Hepatic stellate cell (primary cell): ENCODE data around the gene DUOXA2.
A peak's percentile ranks its signal among the peaks of the same experiment; 100 is the strongest.

Source experiments
- DNase-seq: peaks from one replicate; pipeline ENCODE4 v3.0.0; 2011; ENCODE audit warnings: low spot score

The DUOXA2 gene

DNA sequence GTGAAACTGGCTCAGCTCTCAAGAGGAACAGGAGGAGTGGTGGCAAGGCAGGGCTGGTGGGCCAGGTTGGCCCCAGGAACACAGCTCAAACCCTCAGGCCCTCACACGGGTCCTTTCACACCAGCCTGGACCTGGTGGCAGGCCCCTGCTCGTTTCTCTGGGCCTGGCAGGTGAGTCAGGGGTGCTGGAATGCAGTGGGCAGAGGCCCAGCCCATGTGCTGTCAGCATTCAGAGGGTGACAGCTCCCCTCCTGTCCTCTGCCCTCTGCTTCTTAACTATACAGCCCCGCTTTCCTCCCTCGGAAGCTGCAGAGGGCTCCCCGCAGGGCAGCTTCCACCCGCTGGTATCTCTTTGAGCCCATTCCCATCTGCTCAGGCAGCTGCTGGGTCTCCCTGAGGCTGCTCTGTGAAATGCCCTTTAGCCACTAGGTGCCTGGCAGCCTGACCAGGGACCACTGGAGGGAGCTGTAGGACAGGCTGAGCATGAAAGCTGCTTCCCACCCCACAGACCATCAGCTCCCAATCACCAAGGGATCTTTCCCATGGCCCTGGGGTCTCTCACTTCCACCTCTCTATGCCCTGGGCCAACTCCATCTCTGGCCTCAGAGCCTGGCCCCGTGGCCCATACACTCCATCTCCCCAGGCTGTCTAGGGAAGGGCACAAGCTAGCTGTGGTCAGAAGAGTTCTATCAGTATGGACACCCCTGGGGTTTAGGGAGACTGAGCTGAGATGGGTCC lies 48.8 kb downstream of the DUOXA2 start:
- peak; percentile 97 for DNase-seq

DNA sequence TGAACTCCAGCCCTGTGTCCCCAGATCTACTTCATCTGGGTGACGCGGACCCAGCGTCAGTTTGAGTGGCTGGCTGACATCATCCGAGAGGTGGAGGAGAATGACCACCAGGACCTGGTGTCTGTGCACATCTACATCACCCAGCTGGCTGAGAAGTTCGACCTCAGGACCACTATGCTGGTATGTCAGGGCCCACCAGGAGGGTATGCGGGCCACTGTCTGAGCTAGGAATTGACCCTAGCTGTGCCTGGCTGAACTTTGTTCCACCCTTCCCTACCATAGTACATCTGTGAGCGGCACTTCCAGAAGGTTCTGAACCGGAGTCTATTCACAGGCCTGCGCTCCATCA lies 49.4 kb downstream of the DUOXA2 start:
- DNase-seq, result no peak

DNA sequence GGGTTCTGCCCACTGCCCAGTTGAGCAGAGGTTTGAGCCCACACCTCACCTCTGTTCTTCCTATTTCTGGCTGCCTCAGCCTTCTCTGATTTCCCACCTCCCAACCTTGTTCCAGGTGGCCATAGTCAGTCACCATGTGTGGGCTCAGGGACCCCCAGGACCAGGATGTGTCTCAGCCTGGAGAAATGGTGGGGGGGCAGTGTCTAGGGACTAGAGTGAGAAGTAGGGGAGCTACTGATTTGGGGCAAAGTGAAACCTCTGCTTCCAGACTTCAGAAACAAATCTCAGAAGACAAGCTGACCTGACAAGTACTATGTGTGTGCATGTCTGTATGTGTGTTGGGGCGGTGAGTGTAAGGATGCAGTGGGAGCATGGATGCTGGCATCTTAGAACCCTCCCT lies 50.8 kb downstream of the DUOXA2 start:
- no peak for DNase-seq

DNA sequence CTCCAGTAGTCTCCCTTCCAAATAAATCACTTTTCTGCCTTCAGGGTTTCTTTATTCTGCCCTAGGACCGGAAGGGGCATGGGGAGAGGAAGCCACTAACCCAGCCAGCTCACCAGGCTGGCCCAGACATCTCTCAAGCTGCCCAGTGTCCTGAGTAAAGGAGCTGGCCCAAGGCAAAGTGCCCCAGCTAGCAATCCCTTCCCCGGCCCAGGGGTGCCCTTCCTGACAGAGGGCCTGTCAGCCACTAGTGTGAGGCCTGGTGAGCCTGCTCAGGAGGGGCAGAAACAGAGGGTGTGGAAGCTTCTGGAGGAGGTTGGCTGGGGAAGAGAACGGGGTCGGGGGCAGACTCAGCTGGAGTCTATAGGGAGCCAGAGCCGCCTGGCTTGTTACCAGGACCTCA lies 51.4 kb downstream of the DUOXA2 start:
- no peak for DNase-seq

DNA sequence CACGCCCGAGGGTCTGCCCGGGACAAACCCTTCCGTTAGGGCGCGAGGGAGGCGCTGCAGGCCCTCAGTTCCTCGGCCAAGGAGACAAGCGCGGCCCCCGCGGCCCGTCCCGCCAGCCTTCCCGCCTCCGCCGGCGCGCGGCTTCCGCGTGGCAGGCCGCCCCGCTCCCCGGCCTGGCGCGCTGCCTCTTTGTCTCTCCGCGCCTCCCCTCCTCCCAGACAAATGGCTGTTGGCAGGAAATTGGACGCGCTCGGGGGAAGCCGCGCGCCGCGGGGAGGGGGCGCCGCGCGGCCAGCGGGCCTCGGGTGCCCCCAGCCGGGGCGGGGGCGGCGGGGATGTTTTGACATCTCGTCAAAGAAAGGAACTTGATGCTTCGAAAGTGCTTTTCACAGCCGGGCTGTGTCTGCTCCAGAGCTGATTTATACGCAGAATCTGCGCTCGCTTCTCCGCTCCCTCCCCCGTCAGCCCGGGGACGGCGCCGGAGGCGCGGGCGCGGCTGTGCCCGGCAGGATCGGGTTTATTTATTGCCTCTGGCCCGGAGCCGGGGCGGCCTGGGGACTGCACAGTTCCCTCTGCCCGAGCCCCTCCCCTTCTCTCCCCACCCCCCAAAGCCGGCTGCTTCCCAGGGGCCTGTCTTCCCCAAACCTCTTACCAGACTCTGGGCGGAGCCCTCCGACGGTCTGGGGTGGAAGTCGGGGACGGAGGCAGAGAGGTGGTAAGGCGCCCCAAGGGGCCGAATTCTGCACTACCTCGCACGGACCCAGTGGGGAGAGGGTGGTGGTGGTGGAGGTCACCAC lies 52.9 kb downstream of the DUOXA2 start:
- peak; percentile 93 for DNase-seq

DNA sequence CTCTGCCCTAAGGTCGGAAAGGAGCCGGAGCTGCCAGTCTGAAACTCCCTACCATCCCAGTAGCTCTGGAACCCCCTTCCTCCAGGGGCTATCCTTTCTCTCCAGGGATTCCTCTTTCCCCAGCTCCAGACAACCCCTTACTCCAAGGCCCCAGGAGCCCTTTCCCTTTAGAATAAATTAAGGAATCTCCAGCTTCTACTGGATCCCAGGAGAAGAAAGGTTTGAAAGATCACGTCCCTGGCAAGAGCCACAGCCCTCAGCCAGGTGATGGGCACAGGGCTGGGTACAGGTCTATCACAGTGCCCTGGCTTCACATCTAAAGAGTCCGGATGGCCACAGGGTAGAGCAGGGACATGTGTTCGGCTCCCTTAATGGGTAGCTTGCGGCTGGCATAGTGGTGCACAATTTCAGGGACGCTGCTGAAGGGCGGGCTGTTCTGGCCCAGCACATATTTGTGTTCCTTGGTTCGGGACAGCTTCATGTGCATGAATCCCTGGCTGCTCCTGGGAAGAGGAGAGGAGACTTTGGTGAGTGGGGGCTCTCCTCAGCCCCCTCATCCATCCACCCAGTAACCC lies 53.6 kb downstream of the DUOXA2 start:
- DNase-seq, result no peak
